Kidney epithelial cell (primary cell): ENCODE data around the gene NOL6. TPM values are rescaled to one million over a fixed set of nuclear protein-coding genes. Genes with fewer than 3 reads are reported as not detected.

Source experiments
- DNase-seq: peaks from one replicate; pipeline ENCODE4 v3.0.0-alpha.2; 2010; ENCODE audit warnings: low read depth
- H3K27me3 ChIP-seq: 2 replicates; pipeline ENCODE4 v1.6.0; 2011; ENCODE audit warnings: low read length; ENCODE audit not compliant: control insufficient read depth, insufficient read depth
- H3K36me3 ChIP-seq: 2 replicates; pipeline ENCODE4 v1.5.1; 2011; ENCODE audit warnings: low read length; ENCODE audit not compliant: control insufficient read depth, insufficient read depth
- H3K4me3 ChIP-seq: 2 replicates; pipeline ENCODE4 v1.5.1; 2011; ENCODE audit warnings: low read depth, mild to moderate bottlenecking, control low read depth, low read length
- CTCF ChIP-seq: IDR thresholded peaks from 2 replicates; pipeline ENCODE4 v1.5.1; 2011; ENCODE audit warnings: mild to moderate bottlenecking, moderate library complexity, low read length, control low read depth, inconsistent platforms; ENCODE audit not compliant: insufficient read depth, poor library complexity, severe bottlenecking
- total RNA-seq: library from RNA; depleted of rRNA; stranded (reverse); fragments of >200 nt; gene quantifications from 2 replicates; pipeline ENCODE4 v1.2.3, GENCODE V29; 2015

NOL6 gene
- total RNA-seq, 1 donor from 2014 or later = 34.8 TPM

GRCh38 chr9:33472171-33472880, 1.4 kb downstream of the NOL6 start:
- no peak for TF ChIP-seq CTCF
- Histone ChIP-seq H3K27me3 (no peaks in the 10 kb centered on the region), H3K36me3 (no peaks in the 10 kb centered on the region), H3K4me3 (no peak overlapping the region)
- no peak for DNase-seq

- no peaks in the 10 kb centered on the region for H3K27me3 ChIP-seq
- no peaks in the 10 kb centered on the region for H3K36me3 ChIP-seq
- H3K4me3 ChIP-seq = no peak overlapping the region
- TF ChIP-seq CTCF = no peak
- DNase-seq = no peak
Observed at GRCh38 chr9:33471361-33471760, 2.4 kb downstream of the NOL6 start.

GRCh38 chr9:33469891-33470290, 3.8 kb downstream of the NOL6 start:
- no peak for TF ChIP-seq CTCF
- no peak overlapping the region for H3K4me3 ChIP-seq
- DNase-seq = no peak
- H3K27me3 ChIP-seq = no peaks in the 10 kb centered on the region
- H3K36me3 ChIP-seq = peaks cover 5% of the 10 kb centered on the region

GRCh38 chr9:33468797-33469621, 4.7 kb downstream of the NOL6 start:
- no peak for DNase-seq
- no peak for TF ChIP-seq CTCF
- H3K36me3 ChIP-seq = peaks cover 5% of the 10 kb centered on the region
- no peaks in the 10 kb centered on the region for H3K27me3 ChIP-seq
- no peak overlapping the region for H3K4me3 ChIP-seq

- peaks cover 5% of the 10 kb centered on the region for H3K36me3 ChIP-seq
- TF ChIP-seq CTCF = no peak
- H3K4me3 ChIP-seq = no peak overlapping the region
- H3K27me3 ChIP-seq = no peaks in the 10 kb centered on the region
- DNase-seq = no peak
Observed at GRCh38 chr9:33468215-33468730, 5.5 kb downstream of the NOL6 start.
